ENCODE results near the gene CPT1A.

CPT1A gene

GRCh38 chr11:68792400-68792966 lies 49.2 kb downstream of the CPT1A start:
- DNase-seq (ENCODE audit: low read depth): no peak

GRCh38 chr11:68784653-68785052 lies 57.1 kb downstream of the CPT1A start:
- DNase-seq (ENCODE audit: low read depth): no peak

- DNase-seq (ENCODE audit: low read depth): no peak
Measured at GRCh38 chr11:68783216-68783821, 58.4 kb downstream of the CPT1A start.

GRCh38 chr11:68782711-68783110 lies 59.0 kb downstream of the CPT1A start:
- no peak for DNase-seq (ENCODE audit: low read depth)

GRCh38 chr11:68780829-68781228 lies 60.9 kb downstream of the CPT1A start:
- DNase-seq (ENCODE audit: low read depth): no peak

- no peak for DNase-seq (ENCODE audit: low read depth)
Measured at GRCh38 chr11:68778205-68778604, 63.5 kb downstream of the CPT1A start.

- DNase-seq (ENCODE audit: low read depth): no peak
Measured at GRCh38 chr11:68776442-68777235, 65.1 kb downstream of the CPT1A start.

GRCh38 chr11:68775951-68776388 lies 65.7 kb downstream of the CPT1A start:
- no peak for DNase-seq (ENCODE audit: low read depth)

- no peak for DNase-seq (ENCODE audit: low read depth)
Measured at GRCh38 chr11:68774194-68774585, 67.5 kb downstream of the CPT1A start.

- DNase-seq (ENCODE audit: low read depth): no peak
Measured at GRCh38 chr11:68773521-68774193, 68.1 kb downstream of the CPT1A start.

- DNase-seq (ENCODE audit: low read depth): no peak
Measured at GRCh38 chr11:68772936-68773335, 68.8 kb downstream of the CPT1A start.

- no peak for DNase-seq (ENCODE audit: low read depth)
Measured at GRCh38 chr11:68770781-68771180, 70.9 kb downstream of the CPT1A start.

GRCh38 chr11:68767672-68768071 lies 74.0 kb downstream of the CPT1A start:
- no peak for DNase-seq (ENCODE audit: low read depth)

GRCh38 chr11:68766786-68767185 lies 74.9 kb downstream of the CPT1A start:
- no peak for DNase-seq (ENCODE audit: low read depth)

- DNase-seq (ENCODE audit: low read depth): no peak
Measured at GRCh38 chr11:68764746-68765145, 77.0 kb downstream of the CPT1A start.

- no peak for DNase-seq (ENCODE audit: low read depth)
Measured at GRCh38 chr11:68763926-68764657, 77.6 kb downstream of the CPT1A start.

GRCh38 chr11:68763181-68763721 lies 78.5 kb downstream of the CPT1A start:
- no peak for DNase-seq (ENCODE audit: low read depth)

GRCh38 chr11:68762481-68762880 lies 79.2 kb downstream of the CPT1A start:
- DNase-seq (ENCODE audit: low read depth): no peak

- DNase-seq (ENCODE audit: low read depth): no peak
Measured at GRCh38 chr11:68761801-68762200, 79.9 kb downstream of the CPT1A start.

- DNase-seq (ENCODE audit: low read depth): no peak
Measured at GRCh38 chr11:68759991-68760390, 81.7 kb downstream of the CPT1A start.

GRCh38 chr11:68757711-68758110 lies 84.0 kb downstream of the CPT1A start:
- no peak for DNase-seq (ENCODE audit: low read depth)

Data from stimulated activated CD8-positive, alpha-beta memory T cell treated with anti-CD3 and anti-CD28 coated beads, Interleukin-12 subunit alpha, Interleukin-12 subunit beta, amount 100 ng/mL, for 4 hours (primary cell).